Effector memory CD8-positive, alpha-beta T cell (primary cell): ENCODE data around the gene SF3B1.
"Not testable (repeated sequence)": the region's sequence is repeated elsewhere in the genome, so short reads cannot be mapped to it uniquely, and the experiment has no call there.

Experiments
- ATAC-seq: fragments of 150-1000 bp; cut with Tn5 transposase; replicated peaks from 2 replicates; pipeline ENCODE4 v1.10.0; 2021; ENCODE audit warnings: mild to moderate bottlenecking, moderate library complexity
- DNase-seq, 3 experiments: peaks; one replicate each; pipeline ENCODE4 v3.0.0; 2021
- H3K27ac Mint-ChIP-seq, 2 donors: one replicate each; pipeline ENCODE4 v1.8.0; 2022; ENCODE audit warnings: mild to moderate bottlenecking in 2 of 2, mixed read lengths in 2 of 2, moderate library complexity in 2 of 2
- H3K27me3 Mint-ChIP-seq, 2 donors: one replicate each; pipeline ENCODE4 v1.8.0; 2022; ENCODE audit warnings: mixed read lengths in 2 of 2
- H3K36me3 Mint-ChIP-seq: one replicate; pipeline ENCODE4 v1.8.0; 2022; ENCODE audit warnings: mild to moderate bottlenecking, moderate library complexity, mixed read lengths; ENCODE audit not compliant: insufficient read depth
- H3K4me1 Mint-ChIP-seq, 2 donors: one replicate each; pipeline ENCODE4 v1.8.0; 2022; ENCODE audit warnings: low read depth in 2 of 2, mixed read lengths in 2 of 2
- H3K4me3 Mint-ChIP-seq, 2 donors: one replicate each; pipeline ENCODE4 v1.8.0; 2022; ENCODE audit warnings: mild to moderate bottlenecking in 2 of 2, mixed read lengths in 2 of 2, moderate library complexity in 2 of 2
- H3K9me3 Mint-ChIP-seq, 2 donors: one replicate each; pipeline ENCODE4 v1.8.0; 2022; ENCODE audit warnings: mixed read lengths in 2 of 2

The SF3B1 gene

DNA sequence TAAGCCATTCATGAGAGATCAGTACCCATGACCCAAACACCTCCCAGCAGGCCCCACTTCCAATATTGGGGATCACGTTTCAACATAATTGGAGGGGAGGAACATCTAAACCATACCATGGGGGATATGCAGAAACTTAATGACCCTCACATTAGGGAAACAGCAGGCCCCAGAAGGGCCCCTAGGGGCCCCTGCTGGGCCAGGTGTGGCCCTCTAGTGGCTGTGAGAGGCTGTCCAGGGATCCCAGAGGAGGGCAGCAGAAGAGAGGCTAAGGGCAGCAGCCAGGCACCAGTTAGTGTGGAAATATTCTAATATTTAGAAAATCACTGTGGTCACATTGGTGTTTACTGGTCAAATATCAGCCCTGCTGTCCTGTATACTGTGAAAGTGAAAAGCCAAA is 75.0 kb downstream of the SF3B1 start:
- Mint-ChIP-seq H3K9me3 (no peaks in the 10 kb centered on the region), H3K4me1 (peaks cover 0 to 6% of the 10 kb centered on the region in 2 donors), H3K27me3 (no peaks in the 10 kb centered on the region), H3K27ac (no peak overlapping the region), H3K36me3 (no peaks in the 10 kb centered on the region), H3K4me3 (no peak overlapping the region)
- ATAC-seq (peak; percentile 50), DNase-seq (no peak)

DNA sequence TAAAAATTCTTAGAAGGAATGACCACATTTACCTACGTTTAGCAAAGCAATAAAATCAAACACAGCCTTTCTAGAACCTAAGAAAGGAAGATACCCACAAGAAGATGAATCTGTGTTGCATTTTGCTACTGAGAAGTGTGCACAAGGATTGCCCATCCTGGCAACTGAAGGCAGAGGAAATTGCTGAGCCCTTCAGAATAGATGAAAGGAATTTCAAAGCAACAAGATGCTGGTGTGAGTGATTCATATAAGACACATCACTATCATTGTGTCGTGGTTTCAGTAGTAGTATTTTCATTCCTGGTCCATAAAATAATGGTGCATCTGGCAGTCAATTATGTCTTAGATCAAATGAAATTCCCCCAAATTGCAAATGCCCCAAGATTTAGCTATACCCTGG is 75.9 kb downstream of the SF3B1 start:
- no peaks in the 10 kb centered on the region for H3K27me3 Mint-ChIP-seq
- no peak for DNase-seq
- no peaks in the 10 kb centered on the region for H3K9me3 Mint-ChIP-seq
- H3K27ac Mint-ChIP-seq = peak overlapping the region in 1 of 2 donors; percentile 46
- H3K4me3 Mint-ChIP-seq = no peak overlapping the region
- H3K4me1 Mint-ChIP-seq = peaks cover 0 to 6% of the 10 kb centered on the region in 2 donors
- no peak for ATAC-seq
- H3K36me3 Mint-ChIP-seq = no peaks in the 10 kb centered on the region

DNA sequence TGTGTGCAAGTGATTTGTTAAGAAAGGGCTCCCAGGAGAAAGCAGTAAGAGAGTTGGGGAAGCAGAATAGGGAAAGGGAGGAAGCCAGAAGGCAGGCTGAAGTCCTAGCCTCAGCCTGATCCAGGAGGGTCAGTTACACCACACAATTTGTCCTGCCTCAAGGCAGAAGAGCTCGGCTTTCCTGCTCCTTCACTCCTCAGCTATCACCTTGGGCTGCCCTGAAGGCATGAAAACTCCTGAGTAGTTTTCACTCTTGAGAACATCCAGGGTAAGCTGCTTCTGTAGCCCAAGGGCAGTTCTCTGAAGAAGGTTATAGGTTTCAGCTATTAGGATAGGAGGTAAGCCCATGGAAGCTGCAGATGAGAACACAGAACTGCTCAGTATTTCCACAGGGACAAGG is 76.8 kb downstream of the SF3B1 start:
- DNase-seq = no peak
- Mint-ChIP-seq H3K27ac (no peak overlapping the region), H3K36me3 (no peaks in the 10 kb centered on the region), H3K27me3 (no peaks in the 10 kb centered on the region), H3K4me3 (no peak overlapping the region), H3K9me3 (no peaks in the 10 kb centered on the region), H3K4me1 (peaks cover 0 to 6% of the 10 kb centered on the region in 2 donors)
- no peak for ATAC-seq

GRCh38 chr2:197356136-197356535 is 78.7 kb downstream of the SF3B1 start:
- no peaks in the 10 kb centered on the region for H3K36me3 Mint-ChIP-seq
- peak overlapping the region in 1 of 2 donors; percentile 56 for H3K27ac Mint-ChIP-seq
- ATAC-seq (peak; percentile 27), DNase-seq (peak in 1 of 3 experiments; percentile 3)
- H3K4me3 Mint-ChIP-seq = no peak overlapping the region
- no peaks in the 10 kb centered on the region for H3K9me3 Mint-ChIP-seq
- peaks cover 0 to 6% of the 10 kb centered on the region in 2 donors for H3K4me1 Mint-ChIP-seq
- no peaks in the 10 kb centered on the region for H3K27me3 Mint-ChIP-seq

DNA sequence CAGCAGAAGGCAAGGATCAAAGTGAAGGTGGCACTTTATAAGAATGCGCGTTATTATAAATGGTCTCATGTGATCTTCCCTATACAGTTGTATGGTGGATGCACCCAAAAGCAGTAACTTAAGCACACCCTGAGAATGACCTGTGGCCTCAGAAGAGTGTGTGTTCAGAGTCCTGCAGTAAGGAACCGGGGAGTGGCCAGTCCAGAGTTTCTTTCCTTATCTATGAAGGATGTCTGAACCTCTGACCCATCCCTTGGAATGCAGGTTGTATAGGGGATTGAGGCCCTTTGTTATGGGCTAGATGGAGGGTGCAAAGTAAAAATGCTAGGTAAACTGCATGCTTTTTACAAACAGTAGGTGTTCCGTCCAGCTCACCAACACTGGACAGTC is 80.7 kb downstream of the SF3B1 start:
- Mint-ChIP-seq H3K4me3 (no peak overlapping the region), H3K9me3 (no peaks in the 10 kb centered on the region), H3K27ac (no peak overlapping the region), H3K27me3 (no peaks in the 10 kb centered on the region), H3K4me1 (peaks cover 0 to 6% of the 10 kb centered on the region in 2 donors), H3K36me3 (no peaks in the 10 kb centered on the region)
- ATAC-seq = no peak
- no peak for DNase-seq

GRCh38 chr2:197353393-197354168 is 81.2 kb downstream of the SF3B1 start:
- Mint-ChIP-seq H3K9me3 (no peaks in the 10 kb centered on the region), H3K4me3 (no peak overlapping the region), H3K27ac (no peak overlapping the region), H3K36me3 (no peaks in the 10 kb centered on the region), H3K4me1 (peaks cover 0 to 6% of the 10 kb centered on the region in 2 donors), H3K27me3 (no peaks in the 10 kb centered on the region)
- ATAC-seq (no peak), DNase-seq (no peak)

DNA sequence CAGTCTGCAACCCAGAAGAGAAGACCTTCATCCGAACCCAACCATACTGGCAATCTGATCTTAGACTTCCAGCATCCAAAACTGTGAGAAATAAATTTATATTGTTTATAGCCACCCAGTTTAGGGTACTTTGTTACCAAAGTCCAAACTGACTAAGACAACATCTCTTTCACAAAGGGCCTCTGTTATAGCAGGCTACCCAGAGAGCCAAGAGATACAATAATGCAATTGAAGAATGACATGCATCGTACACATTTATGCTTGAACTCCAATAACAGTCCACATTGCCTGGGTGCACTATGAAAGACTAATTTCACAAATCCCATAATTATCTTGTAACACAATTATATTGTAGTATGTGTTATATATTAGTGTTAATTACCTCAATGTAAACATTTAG is 85.1 kb downstream of the SF3B1 start:
- H3K27ac Mint-ChIP-seq = no peak overlapping the region
- DNase-seq (no peak), ATAC-seq (no peak)
- no peaks in the 10 kb centered on the region for H3K4me1 Mint-ChIP-seq
- no peaks in the 10 kb centered on the region for H3K27me3 Mint-ChIP-seq
- H3K36me3 Mint-ChIP-seq = no peaks in the 10 kb centered on the region
- H3K4me3 Mint-ChIP-seq = no peak overlapping the region
- no peaks in the 10 kb centered on the region for H3K9me3 Mint-ChIP-seq

- Mint-ChIP-seq H3K9me3 (no peaks in the 10 kb centered on the region), H3K27ac (no peak overlapping the region), H3K4me3 (no peak overlapping the region), H3K4me1 (no peaks in the 10 kb centered on the region), H3K27me3 (no peaks in the 10 kb centered on the region), H3K36me3 (no peaks in the 10 kb centered on the region)
- ATAC-seq = no peak
- no peak for DNase-seq
Measured at GRCh38 chr2:197348721-197349360, 86.0 kb downstream of the SF3B1 start.

- H3K36me3 Mint-ChIP-seq = no peaks in the 10 kb centered on the region
- ATAC-seq (no peak), DNase-seq (no peak)
- H3K4me3 Mint-ChIP-seq = no peak overlapping the region
- no peaks in the 10 kb centered on the region for H3K9me3 Mint-ChIP-seq
- no peaks in the 10 kb centered on the region for H3K27me3 Mint-ChIP-seq
- no peaks in the 10 kb centered on the region for H3K4me1 Mint-ChIP-seq
- H3K27ac Mint-ChIP-seq = peak overlapping the region in 1 of 2 donors; percentile 27
Measured at GRCh38 chr2:197345846-197346370, 88.9 kb downstream of the SF3B1 start.

- DNase-seq, ATAC-seq, H3K9me3 Mint-ChIP-seq, H3K27me3 Mint-ChIP-seq, H3K27ac Mint-ChIP-seq, H3K36me3 Mint-ChIP-seq, H3K4me1 Mint-ChIP-seq, H3K4me3 Mint-ChIP-seq: not testable (repeated sequence)
Measured at GRCh38 chr2:197343968-197344367, 90.9 kb downstream of the SF3B1 start.

DNA sequence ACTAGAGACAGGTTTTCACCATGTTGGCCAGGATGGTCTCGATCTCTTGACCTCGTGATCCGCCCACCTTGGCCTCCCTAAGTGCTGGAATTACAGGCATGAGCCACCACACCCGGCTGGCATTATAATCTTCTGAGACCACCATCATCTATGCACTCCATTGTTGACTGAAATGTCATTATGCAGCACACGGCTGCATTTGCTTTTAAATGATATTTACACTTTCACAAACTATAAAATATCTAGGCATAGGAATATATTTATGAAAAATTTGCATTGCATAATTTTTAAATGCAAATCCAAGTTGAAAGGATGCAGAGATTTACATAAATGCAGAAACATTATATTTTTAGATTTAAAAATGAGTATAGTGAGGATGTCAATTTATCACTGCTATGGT is 94.2 kb downstream of the SF3B1 start:
- Mint-ChIP-seq H3K27me3 (no peaks in the 10 kb centered on the region), H3K4me3 (no peak overlapping the region), H3K36me3 (no peaks in the 10 kb centered on the region), H3K4me1 (no peaks in the 10 kb centered on the region), H3K9me3 (no peaks in the 10 kb centered on the region), H3K27ac (no peak overlapping the region)
- no peak for DNase-seq
- no peak for ATAC-seq
